CD14-positive monocyte (primary cell): ENCODE measurements around the gene DNAJC28. TPM values are rescaled to one million over a fixed set of nuclear protein-coding genes. Genes with fewer than 3 reads are reported as not detected.

ENCODE experiments used
- DNase-seq, 3 donors: peaks; one replicate each; pipeline ENCODE4 v3.0.0-alpha.2; 2011 to 2022
- H2AFZ ChIP-seq: 2 replicates; pipeline ENCODE4 v1.6.0; 2012; ENCODE audit warnings: mild to moderate bottlenecking, low read depth, low read length, inconsistent platforms; ENCODE audit not compliant: insufficient read depth, poor library complexity, severe bottlenecking
- H3K27ac ChIP-seq, 2 donors: 1 replicate in 1 of 2; 2 replicates in 1 of 2; pipeline ENCODE4 v1.5.1; 2012 to 2013; ENCODE audit warnings: low read length in 2 of 2, control low read depth in 1 of 2, inconsistent platforms in 1 of 2, low read depth in 1 of 2, mild to moderate bottlenecking in 1 of 2
- H3K27me3 ChIP-seq, 2 donors: one replicate each; pipeline versions ENCODE4 v1.6.0 to v1.6.1; 2011 to 2013; ENCODE audit warnings: low read length in 2 of 2; ENCODE audit not compliant: control insufficient read depth in 2 of 2, insufficient read depth in 2 of 2
- H3K36me3 ChIP-seq, 2 donors: replicated peaks in 1 of 2; 1 replicate in 1 of 2; 2 replicates in 1 of 2; pipeline versions ENCODE4 v1.5.1 to v1.6.1; 2012 to 2013; ENCODE audit warnings: low read length in 2 of 2, control low read depth in 1 of 2, inconsistent platforms in 1 of 2, mild to moderate bottlenecking in 1 of 2; ENCODE audit not compliant: insufficient read depth in 2 of 2, control insufficient read depth in 1 of 2
- H3K4me1 ChIP-seq, 2 donors: 1 replicate in 1 of 2; 2 replicates in 1 of 2; pipeline versions ENCODE4 v1.5.1 to v1.6.1; 2012 to 2013; ENCODE audit warnings: low read length in 2 of 2, control low read depth in 1 of 2, inconsistent platforms in 1 of 2, mild to moderate bottlenecking in 1 of 2, moderate library complexity in 1 of 2; ENCODE audit not compliant: insufficient read depth in 2 of 2, control insufficient read depth in 1 of 2
- H3K4me2 ChIP-seq: replicated peaks from 2 replicates; pipeline ENCODE3; 2012; ENCODE audit warnings: low read length, moderate library complexity, mild to moderate bottlenecking; ENCODE audit not compliant: poor library complexity, severe bottlenecking; ENCODE audit errors: extremely low read depth
- H3K4me3 ChIP-seq, 3 experiments: fragments of 200-600 bp in 1 of 3; sonication (generic) in 1 of 3; replicated peaks in 1 of 3; 1 replicate in 2 of 3; 2 replicates in 1 of 3; pipeline ENCODE4 v1.5.1; 2011 to 2013; ENCODE audit warnings: low read length in 3 of 3, mild to moderate bottlenecking in 3 of 3, control low read depth in 2 of 3, low read depth in 2 of 3, inconsistent platforms in 1 of 3, moderate library complexity in 1 of 3
- H3K79me2 ChIP-seq: 2 replicates; pipeline ENCODE4 v1.6.0; 2012; ENCODE audit warnings: mild to moderate bottlenecking, control low read depth, inconsistent platforms, low read length, moderate library complexity; ENCODE audit not compliant: insufficient read depth
- H3K9ac ChIP-seq: 2 replicates; pipeline ENCODE4 v1.6.0; 2017; ENCODE audit warnings: low read length, mild to moderate bottlenecking; ENCODE audit not compliant: insufficient read depth, poor library complexity, severe bottlenecking
- H3K9me3 ChIP-seq, 2 donors: replicated peaks in 1 of 2; 1 replicate in 1 of 2; 2 replicates in 1 of 2; pipeline versions ENCODE4 v1.5.1 to v1.6.1; 2012 to 2013; ENCODE audit warnings: low read length in 2 of 2, control low read depth in 1 of 2; ENCODE audit not compliant: control insufficient read depth in 1 of 2, insufficient read depth in 1 of 2
- H4K20me1 ChIP-seq: 2 replicates; pipeline ENCODE4 v1.6.0; 2012; ENCODE audit warnings: mild to moderate bottlenecking, low read length, control low read depth, moderate library complexity; ENCODE audit not compliant: insufficient read depth
- H3K27ac Mint-ChIP-seq, 7 donors: one replicate each; pipeline ENCODE4 v1.8.0; 2020; ENCODE audit warnings: mild to moderate bottlenecking in 7 of 7, mixed read lengths in 7 of 7, moderate library complexity in 6 of 7, inconsistent platforms in 2 of 7
- H3K27me3 Mint-ChIP-seq, 3 donors: one replicate each; pipeline ENCODE4 v1.8.0; 2021 to 2022; ENCODE audit warnings: low read depth in 3 of 3, mild to moderate bottlenecking in 3 of 3, mixed read lengths in 3 of 3, moderate library complexity in 3 of 3, inconsistent platforms in 1 of 3
- H3K36me3 Mint-ChIP-seq, 2 donors: one replicate each; pipeline ENCODE4 v1.8.0; 2020; ENCODE audit warnings: mixed read lengths in 2 of 2, inconsistent platforms in 1 of 2, mild to moderate bottlenecking in 1 of 2
- H3K4me1 Mint-ChIP-seq: one replicate; pipeline ENCODE4 v1.8.0; 2020; ENCODE audit warnings: mild to moderate bottlenecking, mixed read lengths
- H3K4me3 Mint-ChIP-seq, 2 donors: one replicate each; pipeline ENCODE4 v1.8.0; 2020; ENCODE audit warnings: mild to moderate bottlenecking in 2 of 2, mixed read lengths in 2 of 2, moderate library complexity in 1 of 2
- H3K9me3 Mint-ChIP-seq, 7 donors: one replicate each; pipeline ENCODE4 v1.8.0; 2020 to 2022; ENCODE audit warnings: mixed read lengths in 7 of 7, mild to moderate bottlenecking in 6 of 7, moderate library complexity in 6 of 7, inconsistent platforms in 2 of 7
- WGBS: methylation state at CpG from one replicate; pipeline ENCODE4 v1.1.5; 2013; ENCODE audit warnings: missing lambda C conversion rate; ENCODE audit not compliant: insufficient coverage; 5-methylcytosine and 5-hydroxymethylcytosine counted together
- intact Hi-C, 2 donors: fragments of 100-400 bp; cut with micrococcal nuclease; formaldehyde crosslinking; loops; one replicate each; pipeline versions ENCODE4 v1.15.0 to v1.15.1; 2023
- polyA plus RNA-seq, 3 donors: library from polyadenylated mRNA; depleted of rRNA in 1 of 3; unstranded in 2 of 3; stranded (reverse) in 1 of 3; fragments of 300-500 nt in 2 of 3; fragments of >200 nt in 1 of 3; fragmentation: Illumina TruSeq in 2 of 3; gene quantifications; 1 replicate in 2 of 3; 2 replicates in 1 of 3; pipeline ENCODE4 v1.2.3, GENCODE V29; 2012 to 2021
- TF ChIP-seq, protein P1 (sequence below): fragments of 200-600 bp; IDR thresholded peaks from one replicate; pipeline ENCODE4 v1.8.0; 2022; ENCODE audit warnings: antibody characterized with exemption, mild to moderate bottlenecking

Gene DNAJC28
- polyA plus RNA-seq, 3 donors = 0.21 to 1.1 (median 0.26) TPM

DNA sequence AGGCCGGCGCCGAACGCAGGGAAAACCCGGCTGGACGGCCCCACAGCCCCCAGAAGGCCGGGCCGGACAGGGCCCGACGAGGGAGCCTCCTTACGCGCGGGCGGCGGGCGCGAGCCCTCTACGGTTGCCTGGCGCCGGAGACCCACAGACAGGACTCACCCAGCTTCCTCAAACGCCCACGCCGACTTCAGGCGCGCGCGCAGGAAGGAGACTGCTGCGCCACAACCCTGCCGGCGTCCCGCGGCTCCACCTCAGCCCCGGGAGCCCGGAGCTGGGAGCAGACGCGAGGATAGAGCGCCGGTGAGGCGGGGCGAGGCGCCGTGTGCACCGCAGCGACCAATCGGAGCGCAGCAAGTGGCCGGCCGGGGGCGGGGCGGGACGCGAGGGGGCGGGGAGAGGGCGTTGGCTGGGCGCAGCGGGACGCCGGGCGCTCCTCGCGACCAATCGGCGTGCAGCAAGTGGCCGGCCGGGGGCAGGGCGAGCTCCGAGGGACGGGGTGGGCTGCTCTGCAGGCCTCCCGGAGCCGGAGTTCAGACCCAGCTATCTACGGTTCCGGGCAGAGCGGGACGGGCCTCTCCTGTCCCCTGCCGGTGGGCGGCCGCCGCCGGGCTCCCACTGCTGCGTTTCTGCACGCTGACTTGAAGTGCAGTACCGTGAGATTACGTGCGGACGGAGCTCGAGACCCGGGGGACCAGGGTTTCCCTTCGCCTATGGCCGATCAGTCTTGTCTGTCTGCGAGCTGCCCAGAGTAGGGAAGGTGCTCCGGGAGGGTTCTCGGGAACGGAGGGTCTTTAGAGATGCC, 11.6 kb downstream of the DNAJC28 start, which contains the start of gene TMEM50B:
Gene TMEM50B (minus strand): TSS at position 296 of the 802 bp plus-strand sequence. CDS start 11,089 bp downstream, outside the sequence.
- Histone ChIP-seq H3K9me3 (no peaks in the 10 kb centered on the region), H2AFZ (peak within 1 kb of the TSS; percentile 93), H3K27me3 (no peaks in the 10 kb centered on the region), H4K20me1 (peaks cover 5% of the 10 kb centered on the region), H3K4me1 (peaks cover 21 to 33% of the 10 kb centered on the region in 2 donors), H3K36me3 (no peaks in the 10 kb centered on the region), H3K9ac (peak within 1 kb of the TSS; percentile 98), H3K4me2 (peak within 1 kb of the TSS; percentile 87), H3K27ac (peak within 1 kb of the TSS; percentile 77 to 94), H3K4me3 (peak within 1 kb of the TSS; percentile 77 to 97 (median 88)), H3K79me2 (peaks cover 37% of the 10 kb centered on the region)
- no peaks in the 10 kb centered on the region for H3K36me3 Mint-ChIP-seq
- H3K27me3 Mint-ChIP-seq = peaks cover 0 to 1% (median 0%) of the 10 kb centered on the region in 3 donors
- peaks cover 0 to 2% (median 0%) of the 10 kb centered on the region in 7 donors for H3K9me3 Mint-ChIP-seq
- intact Hi-C loops = loop anchor here (2.0 to 5.0 kb wide), 5 partner anchors 62 to 161 kb away; partner anchors contain the start of genes DONSON (in 2 of the 2), GART (in 2 of the 2), SON (in 2 of the 2) and CRYZL1 (in 1 of the 2)
- DNase-seq = peak; percentile 96 to 97 (median 96)
- TF ChIP-seq, protein P1, sequence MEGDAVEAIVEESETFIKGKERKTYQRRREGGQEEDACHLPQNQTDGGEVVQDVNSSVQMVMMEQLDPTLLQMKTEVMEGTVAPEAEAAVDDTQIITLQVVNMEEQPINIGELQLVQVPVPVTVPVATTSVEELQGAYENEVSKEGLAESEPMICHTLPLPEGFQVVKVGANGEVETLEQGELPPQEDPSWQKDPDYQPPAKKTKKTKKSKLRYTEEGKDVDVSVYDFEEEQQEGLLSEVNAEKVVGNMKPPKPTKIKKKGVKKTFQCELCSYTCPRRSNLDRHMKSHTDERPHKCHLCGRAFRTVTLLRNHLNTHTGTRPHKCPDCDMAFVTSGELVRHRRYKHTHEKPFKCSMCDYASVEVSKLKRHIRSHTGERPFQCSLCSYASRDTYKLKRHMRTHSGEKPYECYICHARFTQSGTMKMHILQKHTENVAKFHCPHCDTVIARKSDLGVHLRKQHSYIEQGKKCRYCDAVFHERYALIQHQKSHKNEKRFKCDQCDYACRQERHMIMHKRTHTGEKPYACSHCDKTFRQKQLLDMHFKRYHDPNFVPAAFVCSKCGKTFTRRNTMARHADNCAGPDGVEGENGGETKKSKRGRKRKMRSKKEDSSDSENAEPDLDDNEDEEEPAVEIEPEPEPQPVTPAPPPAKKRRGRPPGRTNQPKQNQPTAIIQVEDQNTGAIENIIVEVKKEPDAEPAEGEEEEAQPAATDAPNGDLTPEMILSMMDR = peak; percentile 19
- peak within 1 kb of the TSS; percentile 87 to 97 (median 93) for H3K27ac Mint-ChIP-seq
- under 1% methylated on average over 87 of the region's 93 CpGs for WGBS
- peaks cover 24% of the 10 kb centered on the region for H3K4me1 Mint-ChIP-seq
- H3K4me3 Mint-ChIP-seq = peak within 1 kb of the TSS; percentile 90 to 96

DNA sequence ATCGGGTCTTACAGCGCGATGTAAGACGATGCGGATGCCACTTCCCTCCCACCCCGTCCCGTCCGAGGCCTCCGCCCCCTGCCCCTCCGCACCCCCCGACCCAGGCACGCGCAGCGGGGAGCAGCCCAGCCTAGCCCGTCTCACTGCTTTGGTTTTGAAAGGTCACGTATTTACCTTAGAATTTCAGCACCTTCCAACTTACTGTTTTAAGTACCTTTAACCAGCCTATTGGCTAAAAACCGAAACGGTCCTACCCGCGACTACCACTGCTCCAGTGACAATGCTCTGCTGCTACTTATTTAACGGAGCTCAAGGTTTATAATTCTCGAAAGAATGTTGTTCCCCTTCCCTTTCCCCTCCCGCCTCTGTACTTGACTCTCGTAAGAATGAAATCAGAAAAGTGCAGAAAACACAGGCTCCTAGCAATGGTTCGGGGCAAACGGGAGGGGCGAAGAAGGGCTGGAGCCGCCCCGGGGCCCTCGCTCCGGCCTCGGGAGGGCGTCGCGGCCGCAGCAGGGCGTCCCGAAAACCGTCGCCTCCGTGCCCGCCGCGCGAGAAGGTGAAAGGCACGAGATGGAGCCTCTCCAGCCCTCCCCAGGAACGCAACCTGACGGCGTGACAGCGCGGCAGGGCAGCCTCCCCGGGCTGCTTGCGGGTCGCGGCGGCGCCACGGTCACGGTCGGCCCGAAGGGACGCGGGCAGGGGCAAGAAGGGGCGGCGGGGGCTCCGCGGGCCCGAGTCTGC, 12.4 kb downstream of the DNAJC28 start:
- Mint-ChIP-seq H3K4me1 (peaks cover 20% of the 10 kb centered on the region), H3K9me3 (peaks cover 0 to 2% (median 0%) of the 10 kb centered on the region in 7 donors), H3K27me3 (peaks cover 0 to 1% (median 0%) of the 10 kb centered on the region in 3 donors), H3K36me3 (peaks cover 0 to 2% of the 10 kb centered on the region in 2 donors), H3K4me3 (peak overlapping the region; percentile 90 to 95), H3K27ac (peak overlapping the region; percentile 84 to 92 (median 87))
- intact Hi-C loops = loop anchor here in 1 of 2 donors (2.0 kb wide), 1 partner anchor 64 kb away; the partner anchor contains the start of genes GART and SON
- H3K36me3 ChIP-seq = no peaks in the 10 kb centered on the region
- DNase-seq = peak; percentile 22 to 33 (median 25)
- H3K27ac ChIP-seq = peak overlapping the region; percentile 51 to 94
- H3K27me3 ChIP-seq = no peaks in the 10 kb centered on the region
- peaks cover 5% of the 10 kb centered on the region for H4K20me1 ChIP-seq
- peak overlapping the region; percentile 98 for H3K9ac ChIP-seq
- peak overlapping the region; percentile 87 for H3K4me2 ChIP-seq
- H2AFZ ChIP-seq = peak overlapping the region; percentile 85
- peaks cover 42% of the 10 kb centered on the region for H3K79me2 ChIP-seq
- under 1% methylated on average over 55 of the region's 68 CpGs for WGBS
- TF ChIP-seq, protein P1 = peak; percentile 2
- no peaks in the 10 kb centered on the region for H3K9me3 ChIP-seq
- H3K4me3 ChIP-seq = peak overlapping the region; percentile 77 to 88 (median 82)
- peaks cover 21 to 26% of the 10 kb centered on the region in 2 donors for H3K4me1 ChIP-seq
